ENCODE results near the gene USP2.
"Not testable (repeated sequence)": the region's sequence is repeated elsewhere in the genome, so short reads cannot be mapped to it uniquely, and the experiment has no call there.

Gene USP2

GRCh38 chr11:119409731-119410130 is 28.2 kb upstream of the USP2 start:
- TF ChIP-seq CTCF (IDR thresholded peaks at IDR 0.05) = no peak
- Histone ChIP-seq H3K4me3 (no peak overlapping the region), H3K27ac (no peak overlapping the region), H3K27me3 (no peaks in the 10 kb centered on the region), H3K9me3 (no peaks in the 10 kb centered on the region), H3K36me3 (no peaks in the 10 kb centered on the region), H3K4me1 (no peaks in the 10 kb centered on the region)
- no peak for DNase-seq
- intact Hi-C loops (cut with DNase I; ENCODE audit: low total_unique reads) = no loop called here

GRCh38 chr11:119406005-119406404 is 24.5 kb upstream of the USP2 start:
- Histone ChIP-seq H3K27ac (no peak overlapping the region), H3K4me3 (no peak overlapping the region), H3K36me3 (no peaks in the 10 kb centered on the region), H3K27me3 (no peaks in the 10 kb centered on the region), H3K9me3 (peaks cover 0 to 5% (median 4%) of the 10 kb centered on the region in 3 donors), H3K4me1 (no peaks in the 10 kb centered on the region)
- TF ChIP-seq CTCF (IDR thresholded peaks at IDR 0.05) = no peak
- intact Hi-C loops (cut with DNase I; ENCODE audit: low total_unique reads) = no loop called here
- no peak for DNase-seq

GRCh38 chr11:119405448-119405847 is 24.0 kb upstream of the USP2 start:
- H3K4me1 ChIP-seq; intact Hi-C loops (cut with DNase I; ENCODE audit: low total_unique reads); H3K36me3 ChIP-seq; H3K27me3 ChIP-seq; H3K4me3 ChIP-seq; H3K27ac ChIP-seq; DNase-seq; H3K9me3 ChIP-seq: not testable (repeated sequence)

- no peak for TF ChIP-seq CTCF (IDR thresholded peaks at IDR 0.05)
- peaks cover 0 to 15% (median 5%) of the 10 kb centered on the region in 3 donors for H3K9me3 ChIP-seq
- intact Hi-C loops (cut with DNase I; ENCODE audit: low total_unique reads) = no loop called here
- no peaks in the 10 kb centered on the region for H3K4me1 ChIP-seq
- no peak overlapping the region for H3K4me3 ChIP-seq
- no peak for DNase-seq
- no peaks in the 10 kb centered on the region for H3K27me3 ChIP-seq
- H3K27ac ChIP-seq = no peak overlapping the region
- no peaks in the 10 kb centered on the region for H3K36me3 ChIP-seq
Observed at GRCh38 chr11:119404872-119405271, 23.4 kb upstream of the USP2 start.

GRCh38 chr11:119403021-119403420 is 21.5 kb upstream of the USP2 start:
- no peak for DNase-seq
- TF ChIP-seq CTCF (IDR thresholded peaks at IDR 0.05) = no peak
- no peak overlapping the region for H3K27ac ChIP-seq
- peaks cover 5 to 22% (median 6%) of the 10 kb centered on the region in 3 donors for H3K9me3 ChIP-seq
- H3K4me1 ChIP-seq = no peaks in the 10 kb centered on the region
- H3K4me3 ChIP-seq = no peak overlapping the region
- intact Hi-C loops (cut with DNase I; ENCODE audit: low total_unique reads) = no loop called here
- no peaks in the 10 kb centered on the region for H3K27me3 ChIP-seq
- H3K36me3 ChIP-seq = no peaks in the 10 kb centered on the region

- intact Hi-C loops (cut with DNase I; ENCODE audit: low total_unique reads) = no loop called here
Observed at GRCh38 chr11:119402470-119402869, 21.0 kb upstream of the USP2 start.

More at GRCh38 chr11:119402470-119402869, 21.0 kb upstream of the USP2 start:
- Histone ChIP-seq H3K4me3 (no peak overlapping the region), H3K4me1 (no peaks in the 10 kb centered on the region), H3K27me3 (no peaks in the 10 kb centered on the region), H3K36me3 (no peaks in the 10 kb centered on the region), H3K9me3 (peaks cover 5 to 24% (median 6%) of the 10 kb centered on the region in 3 donors), H3K27ac (no peak overlapping the region)
- TF ChIP-seq CTCF (IDR thresholded peaks at IDR 0.05) = no peak
- DNase-seq = no peak
